GM23338 (cell line): ENCODE results near the gene PMPCB. TPM values are rescaled to one million over a fixed set of nuclear protein-coding genes. Genes with fewer than 3 reads are reported as not detected.

Experiments used
- ATAC-seq: fragments of 200-7000 bp; cut with Tn5 transposase; 3 replicates; pipeline ENCODE4 v1.9.1; 2020
- DNase-seq: peaks from one replicate; pipeline ENCODE4 v3.0.0-alpha.2; 2015; ENCODE audit warnings: low spot score
- H2AFZ ChIP-seq: fragments of 200-600 bp; sonication (generic); 2 replicates; pipeline ENCODE4 v1.8.0; 2016; ENCODE audit warnings: antibody characterized with exemption, mild to moderate bottlenecking, moderate library complexity
- H3F3A ChIP-seq: fragments of 200-600 bp; sonication (generic); replicated peaks from 2 replicates; pipeline ENCODE4 v1.8.0; 2017; ENCODE audit warnings: antibody characterized with exemption, mixed run types, low read depth
- H3K27ac ChIP-seq: fragments of 200-600 bp; sonication (generic); 2 replicates; pipeline ENCODE4 v1.6.1; 2016; ENCODE audit warnings: low read depth
- H3K27me3 ChIP-seq: fragments of 200-600 bp; sonication (generic); 2 replicates; pipeline ENCODE4 v1.8.0; 2016; ENCODE audit warnings: mild to moderate bottlenecking, mixed run types, moderate library complexity; ENCODE audit not compliant: insufficient read depth
- H3K36me3 ChIP-seq: fragments of 200-600 bp; sonication (generic); 2 replicates; pipeline ENCODE4 v1.8.0; 2016; ENCODE audit warnings: mild to moderate bottlenecking; ENCODE audit not compliant: insufficient read depth
- H3K4me1 ChIP-seq: fragments of 200-600 bp; sonication (generic); 2 replicates; pipeline ENCODE4 v1.8.0; 2016; ENCODE audit warnings: mild to moderate bottlenecking, moderate library complexity; ENCODE audit not compliant: insufficient read depth
- H3K4me2 ChIP-seq: fragments of 200-600 bp; sonication (generic); 2 replicates; pipeline ENCODE4 v1.7.1; 2017; ENCODE audit warnings: mixed run types
- H3K4me3 ChIP-seq: fragments of 200-600 bp; sonication (generic); 2 replicates; pipeline ENCODE4 v1.6.1; 2016; ENCODE audit warnings: mixed run types
- H3K79me2 ChIP-seq: fragments of 200-600 bp; sonication (generic); replicated peaks from 2 replicates; pipeline ENCODE4 v1.8.0; 2017; ENCODE audit warnings: mild to moderate bottlenecking; ENCODE audit not compliant: insufficient read depth
- H3K9me2 ChIP-seq: fragments of 200-600 bp; sonication (generic); 2 replicates; pipeline ENCODE4 v1.8.0; 2017; ENCODE audit not compliant: insufficient read depth
- H4K20me1 ChIP-seq: fragments of 200-600 bp; sonication (generic); replicated peaks from 2 replicates; pipeline ENCODE4 v1.8.0; 2017; ENCODE audit warnings: mild to moderate bottlenecking; ENCODE audit not compliant: insufficient read depth
- H3K27ac Mint-ChIP-seq: 2 replicates; pipeline ENCODE4 v1.8.0; 2020; ENCODE audit warnings: inconsistent platforms, mild to moderate bottlenecking, moderate library complexity, mixed read lengths
- H3K27me3 Mint-ChIP-seq: 3 replicates; pipeline ENCODE4 v1.8.0; 2022; ENCODE audit warnings: low read depth, mild to moderate bottlenecking, moderate library complexity, mixed read lengths, inconsistent platforms; ENCODE audit not compliant: insufficient read depth, poor library complexity
- H3K36me3 Mint-ChIP-seq: 3 replicates; pipeline ENCODE4 v1.8.0; 2021; ENCODE audit warnings: low read depth, mild to moderate bottlenecking, inconsistent platforms, moderate library complexity, mixed read lengths
- H3K4me1 Mint-ChIP-seq: 3 replicates; pipeline ENCODE4 v1.8.0; 2020; ENCODE audit warnings: mild to moderate bottlenecking, inconsistent platforms, mixed read lengths
- H3K4me3 Mint-ChIP-seq: 3 replicates; pipeline ENCODE4 v1.8.0; 2021; ENCODE audit warnings: moderate library complexity, mild to moderate bottlenecking, inconsistent platforms, mixed read lengths
- H3K9me3 Mint-ChIP-seq: 3 replicates; pipeline ENCODE4 v1.8.0; 2020; ENCODE audit warnings: moderate library complexity, mild to moderate bottlenecking, inconsistent platforms, mixed read lengths
- CREB1 ChIP-seq: fragments of 250-450 bp; sonication (Bioruptor Pico); IDR thresholded peaks from 2 replicates; pipeline ENCODE4 v1.5.0; 2020; ENCODE audit warnings: low read depth, mild to moderate bottlenecking, moderate library complexity
- EZH2 ChIP-seq: fragments of 200-600 bp; sonication (generic); IDR thresholded peaks from one replicate; pipeline ENCODE4 v1.8.0; 2017; ENCODE audit warnings: antibody characterized with exemption, mild to moderate bottlenecking, low read depth; ENCODE audit not compliant: unreplicated experiment
- EZH2phosphoT487 ChIP-seq: fragments of 200-600 bp; sonication (generic); IDR thresholded peaks from one replicate; pipeline ENCODE4 v1.8.1; 2018; ENCODE audit warnings: antibody characterized with exemption; ENCODE audit not compliant: unreplicated experiment
- JUNB ChIP-seq: IDR thresholded peaks from one replicate; pipeline ENCODE4 v1.6.1; 2016; ENCODE audit warnings: antibody characterized with exemption; ENCODE audit not compliant: unreplicated experiment
- NANOG ChIP-seq: IDR thresholded peaks from 2 replicates; pipeline ENCODE4 v1.6.1; 2016; ENCODE audit warnings: antibody characterized with exemption, borderline replicate concordance
- POLR2AphosphoS5 ChIP-seq: IDR thresholded peaks from 2 replicates; pipeline ENCODE4 v1.6.1; 2016; ENCODE audit warnings: antibody characterized with exemption, low read depth
- STAT1 ChIP-seq: IDR thresholded peaks from one replicate; pipeline ENCODE4 v1.6.1; 2016; ENCODE audit warnings: antibody characterized with exemption; ENCODE audit not compliant: unreplicated experiment
- ZNF114 ChIP-seq: fragments of 250-450 bp; sonication (Bioruptor Pico); IDR thresholded peaks from 2 replicates; pipeline ENCODE4 v1.5.0; 2020; ENCODE audit warnings: mild to moderate bottlenecking, moderate library complexity
- ZNF331 ChIP-seq: fragments of 250-450 bp; sonication (Bioruptor Pico); IDR thresholded peaks from 2 replicates; pipeline ENCODE4 v1.5.0; 2020; ENCODE audit warnings: low read depth, mild to moderate bottlenecking, moderate library complexity
- ZNF462 ChIP-seq: fragments of 250-450 bp; sonication (Bioruptor Pico); IDR thresholded peaks from 2 replicates; pipeline ENCODE4 v1.5.0; 2020; ENCODE audit warnings: mild to moderate bottlenecking, moderate library complexity
- long read RNA-seq: library from polyadenylated mRNA; unstranded; transcript quantifications from one replicate; pipeline ENCODE4 v2.0.0, GENCODE V29; 2020; ENCODE audit not compliant: unreplicated experiment
- polyA plus RNA-seq: library from polyadenylated mRNA; unstranded; fragments of >200 nt; fragmentation: Nextera tagmentation; extraction: Ambion mirVana; gene quantifications from 2 replicates; pipeline ENCODE4 v1.2.1, GENCODE V29; 2016
- total RNA-seq: library from RNA; depleted of rRNA; stranded (reverse); fragments of >200 nt; shearing (Covaris generic); gene quantifications from 2 replicates; pipeline ENCODE4 v1.2.3, GENCODE V29; 2014; rRNA removed
- TF ChIP-seq, protein P1 (sequence below): IDR thresholded peaks from 2 replicates; pipeline ENCODE4 v1.6.1; 2016; ENCODE audit warnings: antibody characterized with exemption
- TF ChIP-seq, protein P2 (sequence below), 2 experiments: fragments of 200-600 bp in 1 of 2; sonication (generic) in 1 of 2; conservative IDR thresholded peaks; 2 replicates each; pipeline versions ENCODE4 v1.5.1 to v1.6.1; 2016 to 2017; ENCODE audit warnings: antibody characterized with exemption in 2 of 2, low read depth in 2 of 2, mild to moderate bottlenecking in 2 of 2, moderate library complexity in 1 of 2

Gene PMPCB
- 90.0 and 105 TPM in 2 replicates for total RNA-seq
- polyA plus RNA-seq = 50.5 and 55.0 TPM in 2 replicates
- long read RNA-seq, transcript PMPCB-201 (13 exons, 2,472 nt) = major isoform, 101 of 112 reads
- long read RNA-seq, partial matches to known transcripts = 4 of 112 reads
- long read RNA-seq, other reads (novel, unspliced or antisense) = 6 of 112 reads

GRCh38 chr7:103296901-103297836, at the start of gene PMPCB:
Gene PMPCB (plus strand): TSS chr7:103297435. CDS start chr7:103297460, 25 bp downstream.
- peaks cover 34% of the 10 kb centered on the region for H3K36me3 Mint-ChIP-seq
- peak; percentile 97 for ATAC-seq
- H3F3A ChIP-seq = no peaks in the 10 kb centered on the region
- peaks cover 3% of the 10 kb centered on the region; the same call in 1 of the 2 replicates for H3K4me1 ChIP-seq
- peaks cover 33% of the 10 kb centered on the region for H3K36me3 ChIP-seq
- no peaks in the 10 kb centered on the region for H3K9me2 ChIP-seq
- peak within 1 kb of the TSS; percentile 96 for H2AFZ ChIP-seq
- H3K4me2 ChIP-seq = peak within 1 kb of the TSS; percentile 78
- no peaks in the 10 kb centered on the region for H3K9me3 Mint-ChIP-seq
- peaks cover 12% of the 10 kb centered on the region for H3K4me1 Mint-ChIP-seq
- peaks cover 39% of the 10 kb centered on the region for H3K79me2 ChIP-seq
- H3K27me3 ChIP-seq = no peaks in the 10 kb centered on the region
- peak within 1 kb of the TSS; percentile 74 for H3K4me3 ChIP-seq
- peak within 1 kb of the TSS; percentile 89 for H3K27ac ChIP-seq
- no peaks in the 10 kb centered on the region; the same call in 1 of the 2 replicates for H4K20me1 ChIP-seq
- peak; percentile 94 for DNase-seq
- peaks cover 2% of the 10 kb centered on the region for H3K27me3 Mint-ChIP-seq
- peak within 1 kb of the TSS; percentile 82 for H3K27ac Mint-ChIP-seq
- H3K4me3 Mint-ChIP-seq = peak within 1 kb of the TSS; percentile 91
- no peak for TF ChIP-seq ZNF462 (CRISPR knock-in tag)
- TF ChIP-seq, protein P1, sequence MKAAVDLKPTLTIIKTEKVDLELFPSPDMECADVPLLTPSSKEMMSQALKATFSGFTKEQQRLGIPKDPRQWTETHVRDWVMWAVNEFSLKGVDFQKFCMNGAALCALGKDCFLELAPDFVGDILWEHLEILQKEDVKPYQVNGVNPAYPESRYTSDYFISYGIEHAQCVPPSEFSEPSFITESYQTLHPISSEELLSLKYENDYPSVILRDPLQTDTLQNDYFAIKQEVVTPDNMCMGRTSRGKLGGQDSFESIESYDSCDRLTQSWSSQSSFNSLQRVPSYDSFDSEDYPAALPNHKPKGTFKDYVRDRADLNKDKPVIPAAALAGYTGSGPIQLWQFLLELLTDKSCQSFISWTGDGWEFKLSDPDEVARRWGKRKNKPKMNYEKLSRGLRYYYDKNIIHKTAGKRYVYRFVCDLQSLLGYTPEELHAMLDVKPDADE = peak; percentile 72
- no peak for TF ChIP-seq JUNB
- peak; percentile 76 for TF ChIP-seq CREB1
- no peak for TF ChIP-seq NANOG
- no peak for TF ChIP-seq ZNF114 (CRISPR knock-in tag)
- no peak for TF ChIP-seq ZNF331
- TF ChIP-seq, protein P2, sequence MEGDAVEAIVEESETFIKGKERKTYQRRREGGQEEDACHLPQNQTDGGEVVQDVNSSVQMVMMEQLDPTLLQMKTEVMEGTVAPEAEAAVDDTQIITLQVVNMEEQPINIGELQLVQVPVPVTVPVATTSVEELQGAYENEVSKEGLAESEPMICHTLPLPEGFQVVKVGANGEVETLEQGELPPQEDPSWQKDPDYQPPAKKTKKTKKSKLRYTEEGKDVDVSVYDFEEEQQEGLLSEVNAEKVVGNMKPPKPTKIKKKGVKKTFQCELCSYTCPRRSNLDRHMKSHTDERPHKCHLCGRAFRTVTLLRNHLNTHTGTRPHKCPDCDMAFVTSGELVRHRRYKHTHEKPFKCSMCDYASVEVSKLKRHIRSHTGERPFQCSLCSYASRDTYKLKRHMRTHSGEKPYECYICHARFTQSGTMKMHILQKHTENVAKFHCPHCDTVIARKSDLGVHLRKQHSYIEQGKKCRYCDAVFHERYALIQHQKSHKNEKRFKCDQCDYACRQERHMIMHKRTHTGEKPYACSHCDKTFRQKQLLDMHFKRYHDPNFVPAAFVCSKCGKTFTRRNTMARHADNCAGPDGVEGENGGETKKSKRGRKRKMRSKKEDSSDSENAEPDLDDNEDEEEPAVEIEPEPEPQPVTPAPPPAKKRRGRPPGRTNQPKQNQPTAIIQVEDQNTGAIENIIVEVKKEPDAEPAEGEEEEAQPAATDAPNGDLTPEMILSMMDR (conservative IDR thresholded peaks at IDR 0.05; ENCODE audit: low read depth in 2 of 2) = peak; percentile 77 to 96
- no peak for TF ChIP-seq EZH2
- TF ChIP-seq STAT1 = no peak
- peak; percentile 89 for TF ChIP-seq POLR2AphosphoS5
- no peak for TF ChIP-seq EZH2phosphoT487
